NK-92 treated with Interleukin-12 subunit alpha and Interleukin-12 subunit beta, amount 100 ng/mL, for 24 hours (cell line): Measurements from ENCODE around the gene TRPM5.

Source experiments
- DNase-seq: peaks from one replicate; lab custom pipeline; 2025; lab: John Stamatoyannopoulos, UW

Gene TRPM5

DNA sequence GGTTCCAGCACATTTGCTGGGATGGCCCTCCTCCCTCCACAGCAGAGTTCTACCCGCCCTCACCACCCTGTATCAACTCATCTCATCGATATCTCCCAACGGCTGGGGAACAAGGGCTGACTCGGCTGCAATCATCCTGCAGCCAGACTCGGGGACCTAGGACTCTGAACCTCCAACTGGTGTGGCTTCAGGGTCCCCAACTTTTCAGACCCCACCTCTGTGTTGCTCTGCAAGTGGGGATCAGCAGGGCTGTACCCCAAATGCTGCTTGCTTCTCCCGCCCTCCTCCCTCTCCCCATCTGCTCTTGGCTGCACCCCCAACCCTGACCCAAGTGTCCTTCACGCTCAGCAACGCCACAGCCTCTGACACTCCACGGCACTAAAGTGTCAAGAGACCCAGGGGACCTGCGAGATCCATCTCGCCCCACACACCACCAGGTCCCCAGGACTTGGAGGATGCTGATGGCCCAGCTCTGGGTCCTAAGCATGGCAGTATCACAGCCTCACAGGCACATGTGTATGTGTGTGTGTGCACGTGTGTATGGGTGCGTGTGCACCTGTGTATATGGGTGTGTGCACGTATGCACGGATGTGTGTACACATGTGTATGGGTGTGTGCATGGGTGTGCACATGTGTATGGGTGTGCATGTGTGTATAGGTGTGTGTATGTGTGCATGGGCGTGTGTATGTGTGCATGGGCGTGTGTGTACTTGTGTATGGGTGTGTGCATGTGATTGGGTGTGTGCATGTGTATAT, 26.9 kb upstream of the TRPM5 start:
- DNase-seq: no peak

DNA sequence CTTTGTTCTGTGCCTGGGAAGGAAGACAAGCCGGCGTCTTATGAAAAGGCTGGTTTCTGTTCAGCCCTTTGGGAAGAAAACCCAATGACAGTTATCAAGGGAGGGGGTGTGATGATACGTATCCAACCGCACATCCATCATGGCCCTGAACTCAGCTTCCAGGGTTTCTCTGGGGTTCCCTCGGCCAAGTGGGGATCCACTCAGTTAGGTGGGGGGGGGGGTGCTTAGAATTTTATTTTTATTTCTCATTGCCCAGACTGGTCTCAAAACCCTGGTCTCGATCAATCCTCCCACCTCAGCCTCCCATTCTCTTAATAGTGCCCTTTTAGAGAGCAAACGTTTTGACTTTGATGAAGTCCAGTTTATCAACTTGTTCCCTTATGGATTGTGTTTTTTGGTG, 26.2 kb upstream of the TRPM5 start:
- no peak for DNase-seq

DNA sequence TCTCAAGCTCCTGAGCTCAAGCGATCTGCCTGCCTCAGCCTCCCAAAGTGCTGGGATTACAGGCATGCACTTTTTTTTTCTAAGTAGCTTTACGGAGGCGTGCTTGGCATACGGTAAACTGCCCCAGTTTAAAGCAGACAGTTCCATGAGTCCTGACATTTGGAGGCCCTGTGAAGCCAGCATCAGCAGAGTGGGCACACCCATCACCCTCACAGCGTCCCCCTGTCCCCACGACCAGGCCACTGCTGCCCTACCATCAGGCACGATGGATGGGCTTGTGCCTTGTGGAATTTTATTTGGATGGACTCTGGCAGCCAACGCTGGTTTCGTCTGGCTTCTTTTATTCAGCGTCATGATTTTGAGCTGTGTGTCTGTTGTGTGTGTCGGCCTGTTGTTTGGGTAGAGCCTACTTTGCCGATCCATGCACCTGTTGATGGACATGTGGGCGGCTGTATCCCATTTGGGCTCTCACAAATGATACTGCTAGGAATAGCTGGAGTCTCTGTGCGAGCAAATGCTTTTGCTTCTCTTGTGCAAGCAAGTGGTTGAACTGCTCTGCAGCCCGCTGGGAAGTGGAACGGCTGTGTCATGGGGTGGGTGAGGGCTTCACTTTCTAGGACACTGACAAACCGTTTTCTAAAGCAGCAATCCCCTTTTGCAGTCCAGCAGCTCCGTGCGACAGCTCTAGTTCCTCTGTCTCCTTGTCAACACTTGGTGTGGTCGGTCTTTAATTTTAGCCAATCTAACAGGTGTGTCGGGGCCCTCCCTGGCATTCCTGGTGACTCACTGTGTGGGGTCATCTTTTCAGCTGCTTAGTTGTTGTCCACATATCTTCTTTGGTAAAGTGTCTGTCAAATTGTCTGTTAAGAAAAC, 24.3 kb upstream of the TRPM5 start:
- no peak for DNase-seq

DNA sequence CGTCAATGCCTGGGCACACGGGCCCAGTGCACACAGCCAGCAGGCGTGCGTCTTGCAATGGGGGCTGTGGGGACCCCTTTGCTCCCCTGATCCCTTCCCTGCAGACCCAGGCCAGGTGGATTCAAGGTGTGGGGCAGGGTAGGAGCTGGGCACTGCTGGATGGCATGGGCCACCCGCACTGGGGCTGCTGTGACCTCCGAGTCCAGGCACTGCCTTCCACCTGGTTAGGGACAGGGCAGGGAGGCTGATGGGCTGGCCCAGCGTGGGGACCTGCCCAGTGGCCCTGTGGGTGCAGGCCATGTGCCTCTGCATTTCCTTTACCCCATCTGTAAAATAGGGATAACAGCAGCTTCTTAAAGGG, 23.4 kb upstream of the TRPM5 start:
- DNase-seq: no peak

DNA sequence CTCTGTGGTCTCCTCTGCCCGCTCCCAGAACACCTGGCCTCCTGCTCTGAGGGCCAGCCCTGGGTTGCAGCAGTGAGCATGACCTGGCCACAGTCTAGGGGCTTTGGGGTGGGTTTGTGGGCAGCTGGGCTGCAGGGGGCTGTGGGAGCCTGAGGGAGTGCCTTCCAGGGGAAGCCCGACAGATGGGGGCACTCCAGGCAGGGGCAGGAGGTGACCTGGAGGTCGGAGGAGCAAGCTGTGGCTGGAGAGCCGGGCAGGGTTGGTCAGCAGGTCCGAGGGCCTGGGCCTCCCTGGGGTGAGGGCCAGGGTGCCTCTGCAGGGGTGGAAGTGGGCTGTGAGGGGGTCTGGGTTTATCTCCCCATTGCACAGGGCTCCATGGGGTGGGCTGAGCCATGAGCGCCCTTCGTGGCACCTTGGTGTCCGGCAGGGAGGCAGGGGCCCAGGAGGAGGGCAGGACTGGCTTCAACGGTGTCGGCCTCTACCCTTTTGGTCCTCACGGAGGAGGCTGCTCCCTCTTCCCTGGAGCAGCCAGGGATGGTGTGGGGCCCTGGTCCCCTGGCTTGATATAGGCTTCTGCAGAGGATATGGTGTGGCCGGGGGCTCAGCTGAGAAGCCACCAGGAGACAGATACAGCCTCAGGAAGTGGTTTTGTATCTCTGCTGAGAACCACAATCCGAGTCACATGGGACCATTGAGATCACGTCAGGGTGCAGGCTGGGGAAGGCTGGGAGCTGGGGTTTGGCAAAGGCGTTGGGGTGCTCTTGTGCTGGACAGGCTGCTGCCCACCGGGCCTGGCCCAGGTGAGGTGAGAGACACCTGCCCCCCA, 22.8 kb upstream of the TRPM5 start:
- peak; percentile 31 for DNase-seq

DNA sequence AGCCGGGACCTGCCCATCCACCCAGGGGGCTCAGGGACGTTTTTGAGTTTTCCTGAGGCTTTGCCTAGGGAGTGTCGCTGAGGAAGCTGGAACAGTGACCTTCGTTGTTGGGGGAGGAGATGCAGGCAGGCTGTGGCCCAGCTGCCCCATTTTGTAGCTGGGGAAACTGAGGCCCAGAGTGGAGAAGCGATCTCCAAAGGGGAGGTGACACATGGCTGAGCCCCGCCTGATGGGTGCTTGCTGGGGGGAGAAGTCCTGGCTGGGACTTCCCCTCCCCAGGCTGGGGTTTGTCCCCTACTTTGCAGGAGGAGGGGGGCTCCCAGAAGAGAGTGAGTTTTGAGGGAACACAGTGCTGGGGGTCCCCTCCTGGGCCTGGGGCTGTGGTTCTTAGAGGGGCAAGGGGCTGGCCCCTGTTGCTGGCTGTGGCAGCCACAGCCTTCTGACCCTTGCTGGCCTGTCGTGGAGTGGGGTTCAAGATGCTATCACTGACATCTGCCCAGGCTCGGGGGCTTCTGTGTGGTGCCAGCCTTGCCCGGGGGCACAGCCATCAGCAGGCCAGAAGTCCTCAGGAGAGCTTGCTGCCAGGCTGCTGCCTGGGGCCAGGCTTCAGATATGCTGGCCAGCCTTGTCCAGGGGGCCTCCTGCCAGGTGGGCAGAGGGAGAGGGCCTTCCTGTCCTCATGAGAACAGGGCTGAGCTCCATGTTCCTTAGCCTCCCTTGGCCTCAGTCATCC, 21.9 kb upstream of the TRPM5 start:
- no peak for DNase-seq

DNA sequence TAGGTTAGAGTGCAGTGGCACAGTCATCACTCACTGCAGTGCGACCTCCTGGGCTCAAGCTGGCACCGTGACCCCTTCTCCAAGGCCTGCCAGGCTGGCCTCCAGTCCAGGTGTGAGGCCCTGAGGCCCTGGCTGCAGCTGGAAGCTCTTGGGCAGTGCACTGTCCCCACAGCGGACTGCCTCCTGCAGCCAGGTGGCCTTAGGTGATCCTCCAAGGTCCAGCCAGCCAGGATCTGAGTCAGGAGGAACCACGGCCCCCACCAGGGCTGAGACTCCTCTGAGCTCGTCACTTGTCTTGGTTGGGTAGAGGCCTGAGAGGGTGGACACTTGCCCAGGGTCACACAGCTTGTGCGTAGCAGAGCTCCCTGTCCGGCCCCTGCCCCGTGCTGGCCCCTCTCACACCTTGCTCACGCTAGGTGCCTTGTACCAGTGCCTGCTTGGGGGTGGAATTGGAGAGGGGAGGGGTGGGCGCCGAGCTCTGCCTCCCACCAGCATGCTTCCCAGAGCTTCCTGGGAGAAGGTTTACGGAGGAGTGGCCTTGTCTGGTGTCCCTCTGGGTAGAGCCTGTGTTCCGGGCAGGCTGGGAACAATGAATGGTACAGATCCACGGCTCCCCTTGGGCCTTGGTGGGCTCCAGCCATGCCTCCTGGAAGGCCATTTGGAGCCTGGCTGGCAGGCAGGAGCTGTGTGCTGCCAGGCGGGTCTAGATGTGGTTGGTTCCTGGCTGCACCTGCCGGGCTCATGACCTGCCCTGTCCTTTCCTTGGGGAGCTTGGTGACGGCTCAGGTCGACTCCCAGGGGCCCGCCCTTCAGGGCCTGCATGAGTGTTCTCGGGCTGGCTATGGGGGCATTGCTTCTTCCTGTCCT, 21.1 kb upstream of the TRPM5 start:
- no peak for DNase-seq

DNA sequence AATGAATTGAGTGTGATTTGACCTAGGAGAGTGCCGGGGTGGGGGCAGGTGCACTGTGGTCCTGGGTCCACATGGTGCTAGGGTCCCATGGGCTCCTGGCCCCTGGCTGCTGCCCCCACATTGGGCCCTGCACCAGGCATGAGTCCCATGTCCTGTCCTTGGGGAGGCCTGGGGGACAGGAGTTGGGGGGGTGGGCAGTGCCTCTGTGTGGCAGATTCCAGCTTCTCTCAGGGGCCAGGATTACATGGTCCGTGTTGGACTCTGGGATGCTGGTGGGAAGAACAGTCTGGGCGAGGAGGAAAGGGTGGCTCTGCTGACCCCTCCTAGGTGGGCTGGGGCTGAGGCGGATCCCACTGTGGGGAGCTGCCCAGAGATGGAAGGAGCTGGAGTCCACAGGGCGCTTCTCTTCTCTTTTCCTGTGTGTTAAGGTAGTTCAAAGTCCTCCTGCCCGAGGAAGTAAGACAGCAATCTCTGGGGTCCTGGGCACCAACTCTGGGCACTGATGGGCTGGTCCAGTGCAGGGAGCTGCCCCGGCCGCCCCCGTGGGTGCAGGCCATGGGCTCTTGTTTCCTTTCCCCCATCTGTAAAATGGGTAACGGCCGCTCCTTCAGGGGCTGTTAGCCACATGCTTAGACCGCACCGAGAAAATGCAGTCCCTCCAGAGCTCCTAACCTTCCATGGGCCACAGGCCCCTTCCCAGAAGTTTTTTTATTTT, 20.3 kb upstream of the TRPM5 start:
- no peak for DNase-seq

DNA sequence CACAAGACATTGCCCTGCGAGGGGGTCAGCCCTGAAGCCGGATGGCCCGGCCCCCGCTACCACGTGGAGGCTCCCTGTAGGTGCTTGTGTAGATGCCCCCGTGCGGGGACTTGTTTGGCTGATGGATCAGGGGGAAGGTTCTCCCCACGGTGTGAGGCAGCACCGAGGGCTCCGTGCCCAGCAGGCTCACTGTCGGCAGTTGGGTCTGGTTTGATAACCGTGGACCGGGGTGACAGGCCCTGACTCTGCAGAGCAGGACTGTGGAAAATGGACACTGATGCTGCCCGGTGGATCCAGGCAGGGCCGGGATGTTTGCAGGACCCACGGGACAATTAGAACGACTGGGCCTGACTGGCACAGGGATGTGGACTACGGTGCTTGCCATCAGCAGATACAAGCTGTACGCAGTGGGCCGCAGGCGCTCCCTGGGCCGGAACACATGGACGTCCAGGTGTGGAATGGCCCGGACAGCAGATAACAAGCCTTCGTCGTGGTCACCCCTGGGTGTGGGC, 19.5 kb upstream of the TRPM5 start:
- no peak for DNase-seq

DNA sequence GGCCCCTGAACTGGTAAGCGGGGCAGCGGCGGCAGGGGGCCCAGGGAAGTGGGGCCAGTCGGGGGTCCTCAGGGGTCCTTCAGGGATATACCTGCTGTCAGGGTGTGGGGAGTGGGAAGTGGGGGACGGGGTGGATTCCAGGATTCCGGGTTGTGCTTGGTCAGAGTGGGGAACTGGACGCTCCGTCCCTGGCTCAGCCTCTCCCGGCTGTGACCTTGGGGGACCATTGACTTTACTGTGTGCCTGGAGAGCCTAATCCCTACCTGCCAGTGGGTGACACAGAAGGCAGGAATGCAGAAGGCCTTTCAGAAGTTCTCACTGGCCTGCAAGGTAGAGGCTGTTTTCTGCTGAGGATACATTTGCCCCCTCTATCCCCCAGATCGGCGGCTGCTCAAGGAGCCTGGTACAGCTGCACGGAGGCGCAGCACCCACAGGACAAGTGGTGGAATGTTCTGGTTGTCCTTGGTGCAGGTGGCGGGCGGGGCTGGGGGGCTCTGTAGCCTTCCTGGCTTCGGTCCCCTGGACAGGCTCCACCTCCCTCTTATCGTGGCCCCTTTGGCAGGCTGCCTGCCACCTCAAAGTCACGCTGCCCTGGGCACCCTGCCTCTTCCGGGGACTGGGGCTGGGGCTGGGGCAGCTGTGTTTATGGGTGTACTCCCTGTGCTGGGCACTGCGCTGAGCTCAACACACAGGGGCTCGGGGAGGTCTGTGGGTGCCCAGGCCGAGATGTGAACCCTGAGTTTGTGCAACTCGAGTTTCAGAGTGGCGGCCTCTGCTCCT, 18.9 kb upstream of the TRPM5 start:
- DNase-seq: no peak

DNA sequence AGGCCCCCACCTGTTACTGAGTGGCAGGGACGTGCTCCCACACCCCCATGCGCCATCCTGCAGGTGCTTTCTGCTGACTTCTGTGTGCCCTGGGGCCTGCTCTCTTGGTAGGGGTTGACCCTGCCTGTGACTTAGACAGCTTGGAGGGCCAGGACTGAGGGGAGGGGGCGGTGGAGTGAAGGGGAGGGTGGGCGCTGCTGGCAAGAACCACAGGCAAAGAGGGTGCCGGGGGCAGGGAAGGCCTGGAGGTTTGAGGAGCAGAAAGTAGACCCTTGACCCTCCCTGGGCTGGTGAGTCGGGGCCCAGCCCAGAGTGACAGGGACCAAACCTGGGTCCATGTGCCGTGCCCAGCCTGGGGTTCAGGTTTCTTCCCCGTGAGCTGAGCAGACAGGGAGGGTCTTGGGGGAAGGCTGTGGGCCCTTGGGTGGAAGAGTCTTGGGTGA, 18.2 kb upstream of the TRPM5 start:
- no peak for DNase-seq

DNA sequence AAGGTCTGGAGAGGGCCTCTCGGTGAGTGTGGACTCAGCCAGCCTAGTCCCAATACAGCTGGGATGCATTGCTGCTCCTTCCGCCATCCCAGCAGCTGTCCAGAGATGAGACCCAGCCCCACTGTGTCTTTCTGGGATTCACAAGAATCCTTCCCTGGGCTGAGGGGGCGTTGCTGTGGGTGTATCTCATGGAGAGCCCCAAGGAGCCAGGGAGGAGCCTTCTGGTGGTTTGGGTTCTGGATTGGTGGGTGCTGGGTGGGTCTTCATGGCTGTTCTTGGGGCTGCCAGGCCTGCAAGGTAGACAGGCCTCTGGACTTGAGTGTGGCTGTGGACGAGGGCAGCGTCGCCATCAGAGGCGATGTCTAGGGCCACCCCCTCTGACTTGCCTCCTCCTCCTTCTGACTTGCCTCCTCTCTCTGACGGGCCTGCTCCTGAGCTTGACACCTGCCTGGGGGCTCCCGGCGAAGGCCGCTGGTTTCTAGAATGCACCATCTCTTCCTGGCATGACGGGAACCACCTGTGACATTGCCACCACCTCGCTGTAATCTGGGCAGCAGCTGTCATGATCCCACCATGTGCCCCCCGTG, 17.7 kb upstream of the TRPM5 start:
- DNase-seq: no peak

DNA sequence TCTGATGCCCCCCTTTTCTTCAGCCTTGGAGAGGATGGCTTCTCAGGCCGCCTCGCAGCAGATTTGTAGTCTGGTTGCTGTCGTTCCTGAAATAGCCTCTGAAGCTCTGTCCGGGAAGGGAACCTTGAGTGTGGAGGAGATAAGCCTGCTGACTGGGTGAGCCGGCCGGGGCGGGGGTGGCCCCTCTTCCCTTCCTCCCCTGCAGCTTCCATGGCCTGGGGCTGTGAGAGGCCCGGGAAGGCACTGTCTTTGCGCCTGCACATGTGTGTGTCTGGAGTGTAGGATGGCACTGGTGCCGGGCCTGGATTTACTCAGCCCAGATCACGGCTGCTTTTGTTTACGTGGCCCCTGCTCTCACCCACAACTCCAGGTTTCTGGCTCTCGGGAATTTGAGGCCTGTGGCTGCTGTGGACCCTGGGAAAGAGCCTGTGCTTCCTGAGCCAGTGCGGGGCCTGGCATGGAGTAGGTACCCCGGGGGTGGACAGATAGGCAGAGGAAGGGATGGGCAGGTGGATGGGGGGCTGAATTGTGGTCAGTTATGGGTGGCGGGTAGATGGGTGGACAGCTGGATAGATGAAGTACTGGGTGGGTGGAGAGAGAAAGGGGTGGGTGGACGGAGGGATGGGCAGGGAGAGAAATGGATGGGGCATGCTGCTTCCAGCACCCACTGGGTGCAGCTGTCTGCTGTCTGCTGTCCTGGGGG, 17.1 kb upstream of the TRPM5 start:
- DNase-seq: no peak

DNA sequence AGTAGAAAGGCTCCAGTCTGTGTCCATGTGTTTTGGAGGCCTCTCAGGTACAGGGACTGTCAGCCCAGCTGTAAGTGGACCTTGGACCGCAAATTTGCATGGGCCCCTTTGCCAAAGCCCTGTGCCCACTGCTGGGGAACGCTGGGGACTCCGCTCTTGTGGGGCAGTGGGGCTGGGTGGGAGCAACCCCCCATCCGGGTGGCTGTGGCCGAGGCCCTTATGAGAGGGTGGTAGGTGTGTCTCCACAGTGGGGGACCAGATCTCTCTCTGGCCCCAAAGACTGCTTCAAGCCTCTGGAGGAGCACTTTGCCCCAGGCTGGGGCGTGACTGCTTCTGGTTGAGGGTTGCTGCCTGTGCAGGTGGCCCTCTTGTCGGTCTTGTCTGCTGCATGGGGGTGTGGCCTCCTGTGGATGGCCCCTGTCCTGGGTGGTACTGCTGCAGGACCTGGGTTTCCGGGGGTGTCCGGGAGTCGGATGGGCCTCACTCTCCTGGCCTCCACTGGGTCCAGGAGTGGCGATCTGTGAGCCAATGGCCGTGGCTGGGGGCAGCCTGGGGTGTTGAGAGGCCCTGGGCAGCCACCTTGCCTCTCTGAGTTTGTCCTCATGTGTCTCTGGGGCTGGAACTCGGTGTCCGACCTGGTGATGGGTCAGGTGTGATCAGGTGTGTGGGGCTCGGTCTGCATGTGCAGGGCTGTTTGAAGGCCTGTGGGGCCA, 16.4 kb upstream of the TRPM5 start:
- DNase-seq: no peak

DNA sequence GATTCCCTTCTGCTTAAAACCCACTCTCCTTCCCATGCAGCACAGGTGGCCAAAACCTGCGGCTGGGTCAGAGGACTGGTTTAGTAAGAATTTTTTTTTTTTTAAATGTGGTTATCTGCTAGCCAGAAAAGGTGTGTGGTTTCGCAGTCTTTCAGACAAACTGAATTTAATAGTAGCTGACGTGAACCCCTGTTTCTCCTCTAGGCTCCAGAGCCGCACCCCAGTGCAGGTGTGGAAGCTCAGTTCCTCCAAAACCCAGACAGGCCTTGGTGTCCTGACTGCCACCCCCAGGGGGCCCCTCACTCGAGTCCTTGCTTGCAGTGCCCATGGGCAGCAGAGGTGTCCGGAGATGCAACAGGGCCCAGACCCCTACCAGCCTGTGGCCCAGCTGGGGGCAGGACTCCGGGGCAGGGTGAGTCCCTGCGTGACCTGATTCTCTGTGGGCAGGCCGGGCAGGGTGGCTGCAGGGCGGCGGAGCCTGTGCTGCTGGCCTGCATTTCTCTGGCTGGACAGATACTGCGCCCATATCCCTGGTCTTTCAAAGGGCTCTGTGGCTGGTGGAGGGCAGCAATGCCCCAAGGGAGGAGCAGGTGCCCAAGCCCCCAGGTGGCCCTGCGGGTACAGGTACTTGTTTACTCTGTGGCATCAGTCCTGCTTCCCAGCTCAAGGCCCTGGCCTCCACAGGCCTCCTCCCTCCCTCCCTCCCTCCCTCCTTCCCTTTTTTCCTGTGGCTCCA, 15.7 kb upstream of the TRPM5 start:
- DNase-seq: no peak

DNA sequence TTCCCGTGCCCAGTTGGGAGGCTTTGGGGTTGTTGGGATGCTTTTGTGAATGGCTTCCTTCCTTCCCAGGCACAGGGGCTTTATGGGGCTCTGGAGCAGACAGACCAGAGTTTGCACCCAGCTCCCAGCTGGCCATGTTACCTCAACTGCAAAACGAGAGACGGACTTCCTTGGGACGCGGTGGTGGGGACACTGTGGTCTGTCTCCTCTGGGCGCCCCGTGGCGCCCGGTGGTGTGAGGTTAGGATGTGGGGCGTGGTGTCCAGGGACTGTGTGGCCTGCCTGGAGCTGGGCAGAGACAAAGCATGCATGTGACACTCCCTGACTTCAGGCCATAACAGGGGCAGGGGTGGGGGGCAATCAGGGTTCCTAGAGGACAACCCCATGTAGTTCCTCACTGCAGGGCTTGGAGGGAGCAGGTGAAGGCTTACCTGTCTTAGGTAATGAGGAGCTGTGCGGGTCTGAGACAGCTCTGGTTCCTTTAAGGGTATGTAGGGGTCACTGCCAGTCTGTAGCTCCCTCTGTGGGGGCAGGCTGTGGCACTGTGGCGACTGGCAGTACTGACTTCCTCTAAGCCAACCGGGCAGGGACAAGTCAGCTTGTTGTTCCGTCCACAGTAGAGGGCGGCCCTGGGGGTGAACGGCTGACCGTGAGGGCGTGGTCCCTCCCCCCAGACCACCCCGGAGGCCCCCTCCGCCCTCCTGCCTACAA, 14.9 kb upstream of the TRPM5 start:
- no peak for DNase-seq
